Esophagus muscularis mucosa (tissue), 4 donors: ENCODE data around the gene TRPM6.

Experiments used
- EP300 ChIP-seq: sonication (generic); formaldehyde crosslinking; IDR thresholded peaks from one replicate; pipeline ENCODE4 v1.6.1; 2017; ENCODE audit warnings: antibody characterized with exemption
- POLR2A ChIP-seq: fragments of 450-650 bp; IDR thresholded peaks from one replicate; pipeline ENCODE4 v1.6.1; 2017; ENCODE audit warnings: antibody characterized with exemption, moderate library complexity, mild to moderate bottlenecking, low read depth
- POLR2AphosphoS5 ChIP-seq, 2 donors: sonication (generic); formaldehyde crosslinking; IDR thresholded peaks; one replicate each; pipeline ENCODE4 v1.6.1; 2017; ENCODE audit warnings: antibody characterized with exemption in 2 of 2
- TF ChIP-seq, protein P1 (sequence below), 3 experiments: fragments of 200-600 bp in 2 of 3; fragments of 450-650 bp in 1 of 3; sonication (generic) in 2 of 3; IDR thresholded peaks; one replicate each; pipeline ENCODE4 v1.5.1; 2017 to 2019; ENCODE audit warnings: antibody characterized with exemption in 3 of 3, mild to moderate bottlenecking in 2 of 3, moderate library complexity in 1 of 3

DNA sequence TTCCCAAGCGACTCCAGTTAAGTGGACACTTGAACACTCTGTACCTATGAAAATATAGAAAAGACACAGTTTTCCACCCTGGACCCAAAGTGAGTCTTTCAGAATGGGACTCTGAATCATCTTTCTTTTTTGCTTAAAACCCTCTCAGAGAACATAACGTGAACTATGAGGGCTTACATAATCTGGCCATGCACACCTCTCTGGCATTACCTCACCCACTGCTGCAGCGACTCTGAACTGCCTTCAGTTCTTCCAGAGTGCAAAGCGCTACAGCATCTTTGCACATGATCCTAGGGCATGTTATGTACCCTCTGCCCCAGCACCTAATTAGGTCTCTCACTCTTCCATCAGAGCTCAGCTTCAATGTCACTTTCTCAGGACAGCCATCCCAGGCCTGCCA lies 204.4 kb downstream of the TRPM6 start:
- TF ChIP-seq, protein P1, sequence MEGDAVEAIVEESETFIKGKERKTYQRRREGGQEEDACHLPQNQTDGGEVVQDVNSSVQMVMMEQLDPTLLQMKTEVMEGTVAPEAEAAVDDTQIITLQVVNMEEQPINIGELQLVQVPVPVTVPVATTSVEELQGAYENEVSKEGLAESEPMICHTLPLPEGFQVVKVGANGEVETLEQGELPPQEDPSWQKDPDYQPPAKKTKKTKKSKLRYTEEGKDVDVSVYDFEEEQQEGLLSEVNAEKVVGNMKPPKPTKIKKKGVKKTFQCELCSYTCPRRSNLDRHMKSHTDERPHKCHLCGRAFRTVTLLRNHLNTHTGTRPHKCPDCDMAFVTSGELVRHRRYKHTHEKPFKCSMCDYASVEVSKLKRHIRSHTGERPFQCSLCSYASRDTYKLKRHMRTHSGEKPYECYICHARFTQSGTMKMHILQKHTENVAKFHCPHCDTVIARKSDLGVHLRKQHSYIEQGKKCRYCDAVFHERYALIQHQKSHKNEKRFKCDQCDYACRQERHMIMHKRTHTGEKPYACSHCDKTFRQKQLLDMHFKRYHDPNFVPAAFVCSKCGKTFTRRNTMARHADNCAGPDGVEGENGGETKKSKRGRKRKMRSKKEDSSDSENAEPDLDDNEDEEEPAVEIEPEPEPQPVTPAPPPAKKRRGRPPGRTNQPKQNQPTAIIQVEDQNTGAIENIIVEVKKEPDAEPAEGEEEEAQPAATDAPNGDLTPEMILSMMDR (IDR thresholded peaks at IDR 0.05): no peak
- TF ChIP-seq POLR2A: no peak
- no peak for TF ChIP-seq EP300
- TF ChIP-seq POLR2AphosphoS5 (IDR thresholded peaks at IDR 0.05): no peak
